Karpas-422 (cell line): Measurements from ENCODE around the gene ARID3C. TPM values are rescaled to one million over a fixed set of nuclear protein-coding genes. Genes with fewer than 3 reads are reported as not detected.
A peak's percentile ranks its signal among the peaks of the same experiment; 100 is the strongest.

Experiments used
- DNase-seq: peaks from one replicate; pipeline ENCODE4 v3.0.0-alpha.2; 2015
- H2AFZ ChIP-seq: fragments of 200-600 bp; sonication (generic); 2 replicates; pipeline ENCODE4 v1.6.1; 2014; ENCODE audit warnings: antibody characterized with exemption, low read length, mixed read lengths
- H3K27ac ChIP-seq: fragments of 200-600 bp; sonication (generic); 2 replicates; pipeline ENCODE4 v1.5.1; 2014; ENCODE audit warnings: mild to moderate bottlenecking, low read length, moderate library complexity
- H3K27me3 ChIP-seq: fragments of 200-600 bp; sonication (generic); 2 replicates; pipeline ENCODE4 v1.6.1; 2014; ENCODE audit warnings: low read length, mixed read lengths
- H3K36me3 ChIP-seq: fragments of 200-600 bp; sonication (generic); 2 replicates; pipeline ENCODE4 v1.6.1; 2014; ENCODE audit warnings: low read length, mixed read lengths; ENCODE audit not compliant: insufficient read depth
- H3K4me1 ChIP-seq: fragments of 200-600 bp; sonication (generic); 2 replicates; pipeline ENCODE4 v1.6.1; 2014; ENCODE audit warnings: mild to moderate bottlenecking, low read length, mixed read lengths
- H3K4me2 ChIP-seq: fragments of 200-600 bp; sonication (generic); 2 replicates; pipeline ENCODE4 v1.6.1; 2014; ENCODE audit warnings: low read length, low read depth, mild to moderate bottlenecking; ENCODE audit not compliant: poor library complexity, severe bottlenecking
- H3K4me3 ChIP-seq: fragments of 200-600 bp; sonication (generic); 2 replicates; pipeline ENCODE4 v1.5.1; 2014; ENCODE audit warnings: mild to moderate bottlenecking, antibody characterized with exemption, low read length, mixed read lengths
- H3K79me2 ChIP-seq: fragments of 200-600 bp; sonication (generic); 2 replicates; pipeline ENCODE4 v1.6.1; 2014; ENCODE audit warnings: mild to moderate bottlenecking, low read length, mixed read lengths
- H3K9ac ChIP-seq: fragments of 200-600 bp; sonication (generic); 2 replicates; pipeline ENCODE4 v1.6.0; 2014; ENCODE audit warnings: low read length
- H3K9me2 ChIP-seq: fragments of 200-600 bp; sonication (generic), shearing (Covaris generic); replicated peaks from 2 replicates; pipeline ENCODE4 v1.6.0; 2014; ENCODE audit warnings: mild to moderate bottlenecking, low read length, moderate library complexity; ENCODE audit not compliant: insufficient read depth
- H3K9me3 ChIP-seq: fragments of 300-700, 200-600 bp; sonication (generic); 2 replicates; pipeline ENCODE4 v1.6.1; 2014; ENCODE audit warnings: low read length, mixed read lengths
- H4K20me1 ChIP-seq: fragments of 200-600 bp; sonication (generic); 2 replicates; pipeline ENCODE4 v1.6.1; 2014; ENCODE audit warnings: mild to moderate bottlenecking, antibody characterized with exemption, low read length, low read depth; ENCODE audit not compliant: insufficient read depth
- total RNA-seq: library from RNA; depleted of rRNA; stranded (reverse); fragments of >200 nt; shearing (Covaris generic); gene quantifications from 2 replicates; pipeline ENCODE4 v1.2.3, GENCODE V29; 2014; ENCODE audit warnings: low replicate concordance

ARID3C gene
- total RNA-seq, 1 experiment from 2014 or later: 0.48 TPM

- Histone ChIP-seq H3K9ac (peak overlapping the region; percentile 73), H3K9me3 (no peaks in the 10 kb centered on the region), H3K9me2 (no peaks in the 10 kb centered on the region), H3K36me3 (no peaks in the 10 kb centered on the region), H3K4me2 (peak overlapping the region; percentile 99), H3K79me2 (no peaks in the 10 kb centered on the region), H3K4me1 (peaks cover 17% of the 10 kb centered on the region), H3K27ac (no peak overlapping the region), H2AFZ (peak overlapping the region; percentile 84), H3K4me3 (peak overlapping the region; percentile 92), H4K20me1 (no peaks in the 10 kb centered on the region), H3K27me3 (no peaks in the 10 kb centered on the region)
- DNase-seq: no peak
Observed at GRCh38 chr9:34665067-34665380, 36.2 kb upstream of the ARID3C start.

- H3K27ac ChIP-seq: peak overlapping the region; percentile 41; the same call in 1 of the 2 replicates
Observed at GRCh38 chr9:34664281-34665066, 35.6 kb upstream of the ARID3C start.

GRCh38 chr9:34663303-34663605 is 34.4 kb upstream of the ARID3C start:
- H3K27me3 ChIP-seq: no peaks in the 10 kb centered on the region
- H3K9me2 ChIP-seq: no peaks in the 10 kb centered on the region
- no peak overlapping the region for H2AFZ ChIP-seq
- no peaks in the 10 kb centered on the region for H3K36me3 ChIP-seq
- no peaks in the 10 kb centered on the region for H3K79me2 ChIP-seq
- no peaks in the 10 kb centered on the region for H4K20me1 ChIP-seq
- H3K4me3 ChIP-seq: no peak overlapping the region
- no peak overlapping the region for H3K9ac ChIP-seq
- H3K27ac ChIP-seq: no peak overlapping the region
- H3K4me2 ChIP-seq: no peak overlapping the region
- H3K4me1 ChIP-seq: peaks cover 17% of the 10 kb centered on the region
- DNase-seq: no peak
- H3K9me3 ChIP-seq: no peaks in the 10 kb centered on the region

More at GRCh38 chr9:34664281-34665066, 35.6 kb upstream of the ARID3C start:
- Histone ChIP-seq H3K4me3 (peak overlapping the region; percentile 92), H3K79me2 (no peaks in the 10 kb centered on the region), H2AFZ (peak overlapping the region; percentile 84), H3K9me3 (no peaks in the 10 kb centered on the region), H3K9ac (peak overlapping the region; percentile 73), H3K4me2 (peak overlapping the region; percentile 99), H4K20me1 (no peaks in the 10 kb centered on the region), H3K36me3 (no peaks in the 10 kb centered on the region), H3K4me1 (peaks cover 17% of the 10 kb centered on the region), H3K9me2 (no peaks in the 10 kb centered on the region), H3K27me3 (no peaks in the 10 kb centered on the region)
- peak; percentile 91 for DNase-seq

- H2AFZ ChIP-seq: no peak within 1 kb of the TSS
- H3K9me3 ChIP-seq: no peaks in the 10 kb centered on the region
- no peaks in the 10 kb centered on the region for H3K79me2 ChIP-seq
- no peak within 1 kb of the TSS for H3K9ac ChIP-seq
- peaks cover 17% of the 10 kb centered on the region for H3K4me1 ChIP-seq
- DNase-seq: no peak
- H3K36me3 ChIP-seq: no peaks in the 10 kb centered on the region
- no peak within 1 kb of the TSS for H3K4me3 ChIP-seq
- H3K27me3 ChIP-seq: no peaks in the 10 kb centered on the region
- H3K9me2 ChIP-seq: no peaks in the 10 kb centered on the region
- H3K27ac ChIP-seq: no peak within 1 kb of the TSS
- no peaks in the 10 kb centered on the region for H4K20me1 ChIP-seq
- no peak within 1 kb of the TSS for H3K4me2 ChIP-seq
Observed at GRCh38 chr9:34662526-34663302, 33.8 kb upstream of the ARID3C start, which contains the start of gene CCL27. TSS of gene CCL27 (minus strand) at chr9:34662657. CDS start at chr9:34662633, 24 bp downstream.

- no peak overlapping the region for H3K9ac ChIP-seq
- H2AFZ ChIP-seq: no peak overlapping the region
- H3K4me2 ChIP-seq: no peak overlapping the region
- no peaks in the 10 kb centered on the region for H4K20me1 ChIP-seq
- H3K27me3 ChIP-seq: no peaks in the 10 kb centered on the region
- H3K36me3 ChIP-seq: no peaks in the 10 kb centered on the region
- H3K27ac ChIP-seq: no peak overlapping the region
- H3K4me3 ChIP-seq: no peak overlapping the region
- no peak for DNase-seq
- H3K79me2 ChIP-seq: no peaks in the 10 kb centered on the region
- H3K4me1 ChIP-seq: peaks cover 4% of the 10 kb centered on the region
- H3K9me3 ChIP-seq: no peaks in the 10 kb centered on the region
- H3K9me2 ChIP-seq: no peaks in the 10 kb centered on the region
Observed at GRCh38 chr9:34659592-34660253, 30.9 kb upstream of the ARID3C start.

- H3K9me2 ChIP-seq: no peaks in the 10 kb centered on the region
- H3K79me2 ChIP-seq: no peaks in the 10 kb centered on the region
- H4K20me1 ChIP-seq: no peaks in the 10 kb centered on the region
- no peaks in the 10 kb centered on the region for H3K4me1 ChIP-seq
- no peak overlapping the region for H3K9ac ChIP-seq
- no peak for DNase-seq
- H3K36me3 ChIP-seq: no peaks in the 10 kb centered on the region
- H3K27ac ChIP-seq: no peak overlapping the region
- H3K9me3 ChIP-seq: no peaks in the 10 kb centered on the region
- H3K4me3 ChIP-seq: no peak overlapping the region
- no peak overlapping the region for H3K4me2 ChIP-seq
- H3K27me3 ChIP-seq: no peaks in the 10 kb centered on the region
- no peak overlapping the region for H2AFZ ChIP-seq
Observed at GRCh38 chr9:34658461-34658860, 29.6 kb upstream of the ARID3C start.

- DNase-seq: no peak
- Histone ChIP-seq H3K9me3 (no peaks in the 10 kb centered on the region), H3K79me2 (no peaks in the 10 kb centered on the region), H3K36me3 (no peaks in the 10 kb centered on the region), H3K4me2 (no peak overlapping the region), H2AFZ (no peak overlapping the region), H3K9me2 (no peaks in the 10 kb centered on the region), H3K4me3 (no peak overlapping the region), H3K4me1 (no peaks in the 10 kb centered on the region), H3K27me3 (no peaks in the 10 kb centered on the region), H3K9ac (no peak overlapping the region), H3K27ac (no peak overlapping the region), H4K20me1 (no peaks in the 10 kb centered on the region)
Observed at GRCh38 chr9:34656992-34657391, 28.1 kb upstream of the ARID3C start.

GRCh38 chr9:34655394-34655793 is 26.5 kb upstream of the ARID3C start:
- Histone ChIP-seq H4K20me1 (no peaks in the 10 kb centered on the region), H3K36me3 (no peaks in the 10 kb centered on the region), H3K27ac (no peak overlapping the region), H2AFZ (no peak overlapping the region), H3K9me3 (no peaks in the 10 kb centered on the region), H3K4me1 (no peaks in the 10 kb centered on the region), H3K4me3 (no peak overlapping the region), H3K27me3 (no peaks in the 10 kb centered on the region), H3K9ac (no peak overlapping the region), H3K9me2 (no peaks in the 10 kb centered on the region), H3K4me2 (no peak overlapping the region), H3K79me2 (no peaks in the 10 kb centered on the region)
- DNase-seq: no peak
